AG09319 (cell line): ENCODE data around the gene CDC34.

ENCODE experiments used
- DNase-seq: peaks from one replicate; pipeline ENCODE4 v3.0.0-alpha.2; 2010; ENCODE audit warnings: low read depth; ENCODE audit errors: extremely low read depth
- TF ChIP-seq, protein P1 (sequence below): IDR thresholded peaks from 2 replicates; pipeline ENCODE4 v1.5.1; 2011; ENCODE audit warnings: low read depth, mild to moderate bottlenecking, inconsistent platforms, low read length, moderate library complexity

Gene CDC34, protein sequence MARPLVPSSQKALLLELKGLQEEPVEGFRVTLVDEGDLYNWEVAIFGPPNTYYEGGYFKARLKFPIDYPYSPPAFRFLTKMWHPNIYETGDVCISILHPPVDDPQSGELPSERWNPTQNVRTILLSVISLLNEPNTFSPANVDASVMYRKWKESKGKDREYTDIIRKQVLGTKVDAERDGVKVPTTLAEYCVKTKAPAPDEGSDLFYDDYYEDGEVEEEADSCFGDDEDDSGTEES

DNA sequence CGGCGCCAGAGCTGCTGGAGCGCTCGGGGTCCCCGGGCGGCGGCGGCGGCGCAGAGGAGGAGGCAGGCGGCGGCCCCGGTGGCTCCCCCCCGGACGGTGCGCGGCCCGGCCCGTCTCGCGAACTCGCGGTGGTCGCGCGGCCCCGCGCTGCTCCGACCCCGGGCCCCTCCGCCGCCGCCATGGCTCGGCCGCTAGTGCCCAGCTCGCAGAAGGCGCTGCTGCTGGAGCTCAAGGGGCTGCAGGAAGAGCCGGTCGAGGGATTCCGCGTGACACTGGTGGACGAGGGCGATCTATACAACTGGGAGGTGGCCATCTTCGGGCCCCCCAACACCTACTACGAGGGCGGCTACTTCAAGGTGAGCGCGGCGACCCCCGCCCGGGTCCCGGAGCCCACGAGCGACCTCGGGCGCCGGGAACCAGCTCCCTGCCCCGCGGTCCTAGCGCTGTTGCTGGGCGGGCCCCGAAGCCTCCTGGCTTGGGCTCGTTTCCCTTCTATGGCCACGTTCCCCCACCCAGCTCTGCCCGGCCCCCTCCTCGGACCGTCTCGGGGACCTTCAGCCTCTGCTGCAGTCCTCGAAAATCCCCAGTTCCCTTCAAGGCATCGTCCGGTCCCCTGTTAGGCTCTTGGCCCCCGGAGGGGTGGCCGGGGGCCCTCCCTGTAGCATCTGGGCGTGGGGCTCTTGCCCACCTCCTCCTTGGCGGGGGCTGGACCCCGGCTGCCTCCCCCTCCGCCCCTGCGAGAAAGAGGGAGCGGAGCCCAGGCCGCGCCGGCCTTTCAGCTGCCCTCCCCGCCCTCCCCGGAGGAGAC, at the start of gene CDC34:
Gene CDC34 (plus strand): TSS at position 8 of the 808 bp plus-strand sequence. CDS start 172 bp downstream, at position 180.
- DNase-seq = no peak

DNA sequence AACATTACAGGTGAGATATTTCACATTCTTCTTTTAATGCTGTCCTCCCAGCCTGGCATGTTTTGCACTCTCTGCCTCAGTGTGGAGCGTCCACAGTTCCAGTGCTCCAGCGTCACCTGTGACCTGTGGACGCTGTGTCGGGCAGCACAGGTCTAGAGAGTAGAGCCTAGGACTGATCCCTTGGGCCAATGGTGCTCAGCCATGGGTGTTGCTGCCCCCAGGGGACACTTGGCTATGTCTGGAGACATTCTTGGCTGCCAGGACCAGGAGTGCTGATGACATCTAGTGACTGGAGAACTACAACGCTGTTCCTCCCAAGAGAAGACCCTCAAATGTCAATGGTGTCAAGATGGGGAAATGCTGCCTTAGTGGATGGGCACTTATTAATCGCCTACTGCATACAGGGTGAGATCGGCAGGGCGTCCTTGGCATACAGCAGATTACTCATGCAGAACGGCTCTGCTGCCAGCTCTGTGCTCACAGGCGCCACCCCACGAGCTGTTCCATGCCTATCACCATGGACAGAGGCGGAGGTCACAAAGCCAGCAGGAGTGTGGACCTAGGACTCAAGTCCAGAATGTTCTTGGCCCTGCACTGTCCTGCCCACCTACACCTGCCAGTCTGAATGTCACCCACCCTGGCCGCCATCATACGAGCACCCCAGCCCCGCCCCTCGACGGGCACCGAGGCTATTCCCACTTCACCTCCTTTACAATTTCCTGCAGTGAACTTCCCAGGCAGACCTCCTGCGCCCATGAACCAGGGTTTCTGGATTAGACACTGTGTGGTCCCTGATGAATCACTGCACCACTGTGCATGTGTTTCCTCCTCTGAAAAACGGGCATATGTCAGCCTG, 49.1 kb upstream of the CDC34 start:
- no peak for DNase-seq

More for the DNA sequence above, at the start of gene CDC34:
- TF ChIP-seq, protein P1, sequence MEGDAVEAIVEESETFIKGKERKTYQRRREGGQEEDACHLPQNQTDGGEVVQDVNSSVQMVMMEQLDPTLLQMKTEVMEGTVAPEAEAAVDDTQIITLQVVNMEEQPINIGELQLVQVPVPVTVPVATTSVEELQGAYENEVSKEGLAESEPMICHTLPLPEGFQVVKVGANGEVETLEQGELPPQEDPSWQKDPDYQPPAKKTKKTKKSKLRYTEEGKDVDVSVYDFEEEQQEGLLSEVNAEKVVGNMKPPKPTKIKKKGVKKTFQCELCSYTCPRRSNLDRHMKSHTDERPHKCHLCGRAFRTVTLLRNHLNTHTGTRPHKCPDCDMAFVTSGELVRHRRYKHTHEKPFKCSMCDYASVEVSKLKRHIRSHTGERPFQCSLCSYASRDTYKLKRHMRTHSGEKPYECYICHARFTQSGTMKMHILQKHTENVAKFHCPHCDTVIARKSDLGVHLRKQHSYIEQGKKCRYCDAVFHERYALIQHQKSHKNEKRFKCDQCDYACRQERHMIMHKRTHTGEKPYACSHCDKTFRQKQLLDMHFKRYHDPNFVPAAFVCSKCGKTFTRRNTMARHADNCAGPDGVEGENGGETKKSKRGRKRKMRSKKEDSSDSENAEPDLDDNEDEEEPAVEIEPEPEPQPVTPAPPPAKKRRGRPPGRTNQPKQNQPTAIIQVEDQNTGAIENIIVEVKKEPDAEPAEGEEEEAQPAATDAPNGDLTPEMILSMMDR = no peak

DNA sequence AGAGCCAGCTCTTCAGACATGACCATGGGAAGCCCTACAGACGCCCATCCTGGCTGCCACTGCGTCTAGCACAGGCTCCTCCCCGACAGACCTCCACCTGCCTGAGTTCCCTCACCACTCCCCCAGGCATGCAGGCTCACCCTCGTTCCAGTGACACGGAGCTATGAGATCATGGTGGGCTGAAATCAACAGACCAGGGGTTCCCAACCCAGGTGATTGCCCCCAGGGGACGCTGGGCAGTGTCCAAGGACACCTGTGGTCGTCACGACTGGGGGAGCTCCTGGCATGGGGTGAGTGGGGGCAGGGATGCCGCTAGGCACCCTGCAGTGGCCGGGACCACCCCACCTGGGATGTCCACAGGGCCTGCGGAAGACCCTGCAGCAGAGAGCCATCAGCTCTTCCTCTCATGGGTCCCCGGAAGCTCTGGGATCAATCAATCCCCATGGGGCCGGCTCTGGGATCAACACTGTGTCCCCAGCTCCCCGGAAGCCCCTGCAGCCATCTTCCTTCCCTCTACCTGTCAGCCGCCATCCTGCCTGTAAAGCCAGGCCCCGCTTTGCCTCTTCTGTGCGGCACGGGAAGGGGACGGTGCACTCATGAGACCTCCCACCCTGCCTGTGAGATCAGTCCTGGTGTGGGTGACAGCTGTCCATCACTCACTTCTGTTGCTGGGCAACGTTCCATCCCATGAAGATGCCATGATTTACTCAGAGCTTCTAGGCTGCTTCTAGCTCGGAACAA, 48.1 kb upstream of the CDC34 start:
- no peak for DNase-seq
- TF ChIP-seq, protein P1 = no peak

More for the DNA sequence above, 49.1 kb upstream of the CDC34 start:
- TF ChIP-seq, protein P1 = no peak

DNA sequence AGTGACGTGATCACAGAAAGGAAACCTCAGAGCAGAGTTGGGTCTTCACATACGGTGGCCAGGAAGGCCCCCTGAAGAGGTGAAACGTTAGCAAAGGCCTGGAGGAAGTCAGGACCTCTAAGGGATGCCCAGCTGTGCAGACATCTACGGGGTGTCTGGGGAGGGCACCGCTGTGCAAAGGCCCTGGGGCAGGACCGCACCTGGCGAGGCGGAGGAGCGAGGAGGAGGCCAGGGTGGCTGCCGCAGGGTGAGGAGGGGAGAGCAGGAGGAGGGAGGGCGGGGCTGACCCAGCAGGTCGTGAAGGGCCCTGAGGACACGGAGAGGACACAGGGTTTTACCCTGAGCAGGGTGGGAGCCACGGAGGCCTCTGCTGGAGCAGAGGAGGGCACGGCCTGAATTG, 47.1 kb upstream of the CDC34 start:
- TF ChIP-seq, protein P1 = no peak
- no peak for DNase-seq

DNA sequence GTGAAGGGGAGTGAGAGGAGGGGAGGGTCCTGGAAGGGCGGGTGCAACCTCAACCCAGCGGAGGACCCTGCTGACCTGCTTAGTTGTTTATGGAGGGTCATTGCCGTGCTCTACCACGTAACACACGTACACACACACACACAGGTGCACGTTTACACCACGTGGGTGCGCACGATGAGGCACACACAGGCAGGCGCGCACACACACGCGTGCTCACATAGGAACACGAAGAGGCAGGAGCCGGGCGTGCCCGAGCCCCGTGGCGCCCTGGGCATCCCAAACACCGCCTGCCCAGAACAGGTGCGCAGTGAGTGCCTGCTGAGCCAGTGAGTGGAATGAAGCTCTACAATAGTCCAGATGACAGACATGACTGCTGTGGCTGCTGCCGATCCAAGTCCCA, 46.5 kb upstream of the CDC34 start:
- DNase-seq = no peak
- TF ChIP-seq, protein P1 = no peak

DNA sequence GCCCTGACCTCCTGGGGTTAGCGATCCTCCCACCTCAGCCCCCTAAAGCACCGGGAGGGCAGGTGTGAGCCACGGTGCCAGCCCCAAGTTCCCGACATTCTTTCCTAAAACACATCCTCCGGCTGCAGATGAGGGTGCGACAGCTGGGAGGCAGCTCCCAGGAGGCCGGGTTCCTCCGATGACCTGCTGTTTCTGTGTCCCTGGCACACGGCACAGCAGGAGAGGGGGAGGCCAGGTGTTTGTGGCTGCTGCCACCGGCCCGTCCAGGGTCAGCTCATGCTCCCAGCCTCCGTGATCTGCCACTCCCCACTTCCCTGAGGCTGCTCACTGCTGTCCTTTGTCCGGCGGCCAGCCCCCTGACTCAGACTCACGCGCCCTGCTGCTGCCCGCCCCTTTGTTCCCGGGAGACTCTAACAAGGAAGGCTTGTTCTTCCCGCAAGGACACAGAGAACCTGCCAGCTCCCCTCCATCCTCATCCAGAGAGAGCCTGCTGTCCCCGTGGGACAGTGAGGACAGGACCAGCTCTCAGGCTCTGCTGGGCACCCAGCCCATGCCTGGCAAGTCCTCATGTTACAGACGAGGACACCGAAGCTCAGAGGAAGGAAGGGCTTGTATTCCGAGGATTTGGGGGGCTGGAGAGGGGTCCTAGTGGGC, 45.9 kb upstream of the CDC34 start:
- TF ChIP-seq, protein P1 = no peak
- no peak for DNase-seq
